ENCODE measurements around the gene CES2. TPM values are rescaled to one million over a fixed set of nuclear protein-coding genes. Genes with fewer than 3 reads are reported as not detected.
"Not testable (repeated sequence)": the region's sequence is repeated elsewhere in the genome, so short reads cannot be mapped to it uniquely, and the experiment has no call there.

Gene CES2
- total RNA-seq, 1 experiment from 2014 or later = 15.6 TPM

GRCh38 chr16:66953462-66954096 lies 18.3 kb downstream of the CES2 start:
- DNase-seq (ENCODE audit: low spot score) = no peak

- DNase-seq (ENCODE audit: low spot score) = peak; percentile 68
These were observed 18.9 kb downstream of the CES2 start for GRCh38 chr16:66954097-66954659.

GRCh38 chr16:66955363-66956153 lies 20.2 kb downstream of the CES2 start:
- not testable (repeated sequence) for DNase-seq (ENCODE audit: low spot score)

GRCh38 chr16:66956154-66956457 lies 20.8 kb downstream of the CES2 start:
- DNase-seq (ENCODE audit: low spot score) = not testable (repeated sequence)

GRCh38 chr16:66958857-66959703 lies 23.8 kb downstream of the CES2 start:
- DNase-seq (ENCODE audit: low spot score) = no peak

GRCh38 chr16:66959704-66960161 lies 24.4 kb downstream of the CES2 start:
- DNase-seq (ENCODE audit: low spot score) = no peak

- no peak for DNase-seq (ENCODE audit: low spot score)
These were observed 25.0 kb downstream of the CES2 start for GRCh38 chr16:66960270-66960669.

- peak; percentile 77 for DNase-seq (ENCODE audit: low spot score)
These were observed 25.9 kb downstream of the CES2 start, which contains the start of gene CES3 for GRCh38 chr16:66961065-66961744. Gene CES3 (plus strand): TSS chr16:66961266. CDS start chr16:66961308, 42 bp downstream.

- DNase-seq (ENCODE audit: low spot score) = no peak
These were observed 26.6 kb downstream of the CES2 start for GRCh38 chr16:66961914-66962313.

- DNase-seq (ENCODE audit: low spot score) = no peak
These were observed 28.7 kb downstream of the CES2 start for GRCh38 chr16:66964049-66964448.

- no peak for DNase-seq (ENCODE audit: low spot score)
These were observed 33.5 kb downstream of the CES2 start for GRCh38 chr16:66968847-66969246.

- DNase-seq (ENCODE audit: low spot score) = no peak
These were observed 35.7 kb downstream of the CES2 start for GRCh38 chr16:66970775-66971720.

GRCh38 chr16:66972983-66973382 lies 37.7 kb downstream of the CES2 start:
- no peak for DNase-seq (ENCODE audit: low spot score)

GRCh38 chr16:66973716-66974115 lies 38.4 kb downstream of the CES2 start:
- DNase-seq (ENCODE audit: low spot score) = no peak

GRCh38 chr16:66974156-66974931 lies 39.0 kb downstream of the CES2 start:
- DNase-seq (ENCODE audit: low spot score) = not testable (repeated sequence)

GRCh38 chr16:66974932-66975246 lies 39.6 kb downstream of the CES2 start:
- not testable (repeated sequence) for DNase-seq (ENCODE audit: low spot score)

GRCh38 chr16:66975302-66975893 lies 40.1 kb downstream of the CES2 start:
- DNase-seq (ENCODE audit: low spot score) = no peak

- no peak for DNase-seq (ENCODE audit: low spot score)
These were observed 41.4 kb downstream of the CES2 start for GRCh38 chr16:66976746-66977145.
